ACC112 (cell line): ENCODE results near the gene SOCS3.

Source experiments
- H2AFZ ChIP-seq: fragments of 200-600 bp; sonication (generic); one replicate; pipeline ENCODE4 v1.6.0; 2017; ENCODE audit warnings: antibody characterized with exemption, low read length; ENCODE audit not compliant: unreplicated experiment
- H3K27ac ChIP-seq: fragments of 200-600 bp; sonication (generic); 2 replicates; pipeline ENCODE4 v1.5.1; 2014; ENCODE audit warnings: low read depth, mild to moderate bottlenecking, antibody characterized with exemption, low read length, moderate library complexity
- H3K27me3 ChIP-seq: fragments of 200-600 bp; sonication (generic); 2 replicates; pipeline ENCODE4 v1.6.1; 2014; ENCODE audit warnings: mild to moderate bottlenecking, antibody characterized with exemption, low read length, moderate library complexity, mixed read lengths; ENCODE audit not compliant: insufficient read depth
- H3K36me3 ChIP-seq: fragments of 200-600 bp; sonication (generic); 2 replicates; pipeline ENCODE4 v1.6.1; 2016; ENCODE audit warnings: mild to moderate bottlenecking, antibody characterized with exemption, low read length, moderate library complexity, mixed read lengths; ENCODE audit not compliant: insufficient read depth
- H3K4me1 ChIP-seq: fragments of 200-600 bp; sonication (generic); one replicate; pipeline ENCODE4 v1.6.1; 2016; ENCODE audit warnings: low read length, mixed read lengths; ENCODE audit not compliant: insufficient read depth, unreplicated experiment, control insufficient read depth
- H3K4me3 ChIP-seq: fragments of 200-600 bp; sonication (generic); 2 replicates; pipeline ENCODE4 v1.5.1; 2014; ENCODE audit warnings: mild to moderate bottlenecking, low read depth, low read length
- H3K79me2 ChIP-seq: fragments of 200-600 bp; sonication (generic); one replicate; pipeline ENCODE4 v1.6.0; 2016; ENCODE audit warnings: low read length; ENCODE audit not compliant: control insufficient read depth, unreplicated experiment, insufficient read depth

The SOCS3 gene

GRCh38 chr17:78367193-78367592 is 7.3 kb upstream of the SOCS3 start:
- Histone ChIP-seq H3K79me2 (no peaks in the 10 kb centered on the region), H3K36me3 (no peaks in the 10 kb centered on the region), H3K4me1 (no peaks in the 10 kb centered on the region), H2AFZ (no peak overlapping the region), H3K27me3 (no peaks in the 10 kb centered on the region), H3K4me3 (no peak overlapping the region), H3K27ac (no peak overlapping the region)

DNA sequence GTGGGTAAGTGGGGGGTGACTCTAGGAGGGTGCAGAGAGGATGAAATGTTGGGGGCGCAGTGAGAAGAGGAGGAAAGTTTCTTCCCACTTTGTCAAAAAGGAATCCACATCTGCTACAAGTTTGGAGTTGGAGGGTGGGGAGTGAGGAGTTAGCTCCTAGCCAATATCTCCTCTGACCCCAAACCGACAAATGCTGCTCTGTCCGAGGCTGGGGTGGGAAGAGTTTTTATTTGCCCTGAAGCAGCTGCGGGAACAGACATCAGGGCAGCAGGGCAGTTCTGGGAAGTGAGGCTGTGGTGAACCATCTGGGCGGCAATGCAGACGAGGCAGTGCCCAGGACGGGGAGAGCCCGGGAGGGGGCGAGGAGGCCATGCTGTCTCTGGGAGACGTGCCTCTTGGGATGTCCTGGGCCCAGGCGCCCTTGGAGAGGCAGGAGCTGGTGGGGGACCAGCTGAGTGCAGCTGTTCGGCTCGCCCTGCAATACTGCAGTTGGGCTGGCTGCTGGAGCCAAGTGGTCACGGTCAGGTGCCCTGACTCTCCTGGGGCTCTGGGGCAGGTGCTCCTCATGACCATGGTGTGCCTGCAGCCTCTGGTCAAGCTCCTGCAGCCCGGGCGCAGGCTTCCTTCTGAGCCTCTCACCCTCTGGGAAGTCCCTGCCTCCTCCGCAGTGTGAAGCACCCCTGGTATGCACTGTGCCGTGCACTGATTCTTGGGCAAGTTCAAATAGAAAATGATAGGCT is 6.4 kb upstream of the SOCS3 start:
- Histone ChIP-seq H3K27ac (no peak overlapping the region), H3K4me3 (no peak overlapping the region), H3K79me2 (no peaks in the 10 kb centered on the region), H3K36me3 (no peaks in the 10 kb centered on the region), H2AFZ (no peak overlapping the region), H3K4me1 (no peaks in the 10 kb centered on the region), H3K27me3 (no peaks in the 10 kb centered on the region)

- no peaks in the 10 kb centered on the region for H3K4me1 ChIP-seq
- H3K27ac ChIP-seq, result no peak overlapping the region
- no peak overlapping the region for H2AFZ ChIP-seq
- no peak overlapping the region for H3K4me3 ChIP-seq
- no peaks in the 10 kb centered on the region for H3K79me2 ChIP-seq
- H3K36me3 ChIP-seq, result no peaks in the 10 kb centered on the region
- H3K27me3 ChIP-seq, result no peaks in the 10 kb centered on the region
Observed at GRCh38 chr17:78365561-78366108, 5.8 kb upstream of the SOCS3 start.

DNA sequence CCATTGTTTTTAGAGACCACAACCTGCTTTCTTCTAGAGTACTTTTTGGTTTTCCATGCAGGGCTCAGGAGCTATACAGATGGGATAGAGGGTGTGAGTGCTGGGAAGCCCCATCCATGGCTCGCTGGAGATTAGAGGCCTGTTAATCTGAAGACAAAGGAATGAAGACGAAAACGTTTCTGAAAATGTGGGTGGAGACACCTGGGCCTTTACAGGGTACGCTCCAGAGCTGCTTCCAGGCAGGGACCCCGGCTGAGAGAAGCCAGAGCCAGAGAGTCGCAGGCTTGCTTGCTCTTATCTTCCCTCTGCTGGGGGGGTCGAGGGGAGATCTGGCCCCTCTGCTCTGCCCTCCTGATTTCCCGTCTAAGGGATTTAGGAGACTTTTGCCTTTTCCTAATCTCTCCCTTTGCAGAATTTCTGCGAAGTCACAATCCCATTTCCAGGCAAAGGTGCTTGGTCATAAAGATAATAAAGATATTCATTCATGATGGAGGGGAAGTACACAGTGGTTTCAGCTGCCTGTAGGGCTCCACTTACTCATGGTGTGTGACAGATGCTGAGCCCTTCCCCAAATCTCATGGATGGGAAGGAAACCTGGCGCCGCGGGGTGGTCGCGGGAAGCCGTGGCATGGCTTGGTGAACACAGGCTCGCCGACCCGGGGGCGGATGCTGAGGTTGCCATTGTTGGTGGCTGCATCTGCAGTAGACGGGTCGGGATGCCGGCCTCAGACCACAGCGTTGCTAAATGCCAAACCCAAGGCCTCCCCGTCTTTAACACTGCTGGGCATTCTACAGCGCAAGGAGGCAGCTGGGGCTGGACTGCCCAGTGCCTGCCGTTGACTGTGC is 4.8 kb upstream of the SOCS3 start:
- Histone ChIP-seq H3K27me3 (no peaks in the 10 kb centered on the region), H3K79me2 (peaks cover 2% of the 10 kb centered on the region), H3K4me1 (no peaks in the 10 kb centered on the region), H3K36me3 (no peaks in the 10 kb centered on the region), H3K4me3 (no peak overlapping the region), H3K27ac (no peak overlapping the region), H2AFZ (no peak overlapping the region)

DNA sequence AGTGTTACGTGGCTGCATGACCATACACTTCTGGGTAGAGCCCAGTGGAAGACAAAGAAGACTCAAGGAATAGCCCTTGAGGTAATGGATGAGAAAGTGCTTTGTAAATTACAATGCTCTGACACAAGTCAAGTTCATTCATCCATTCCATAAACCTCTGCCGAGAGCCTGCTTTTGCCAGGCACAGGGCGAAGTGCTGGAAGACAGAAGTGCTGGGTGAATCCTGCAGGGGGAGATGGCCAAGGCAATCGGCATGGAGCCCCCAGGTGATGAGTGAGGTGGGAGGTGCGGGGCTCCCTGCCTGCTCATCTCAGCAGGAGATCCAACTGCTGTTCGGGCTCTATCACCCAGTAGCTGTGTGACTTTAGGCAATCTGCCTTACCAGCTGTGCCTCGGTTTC is 2.8 kb upstream of the SOCS3 start:
- Histone ChIP-seq H3K36me3 (peaks cover 6% of the 10 kb centered on the region; the same call in 1 of the 2 replicates), H3K27ac (no peak overlapping the region), H3K79me2 (peaks cover 22% of the 10 kb centered on the region), H3K4me3 (no peak overlapping the region), H3K4me1 (no peaks in the 10 kb centered on the region), H3K27me3 (no peaks in the 10 kb centered on the region), H2AFZ (no peak overlapping the region)

GRCh38 chr17:78362232-78362631 is 2.4 kb upstream of the SOCS3 start:
- no peaks in the 10 kb centered on the region for H3K27me3 ChIP-seq
- no peak overlapping the region for H2AFZ ChIP-seq
- H3K79me2 ChIP-seq, result peaks cover 26% of the 10 kb centered on the region
- no peaks in the 10 kb centered on the region for H3K4me1 ChIP-seq
- no peak overlapping the region for H3K4me3 ChIP-seq
- H3K27ac ChIP-seq, result no peak overlapping the region
- H3K36me3 ChIP-seq, result peaks cover 8% of the 10 kb centered on the region; the same call in 1 of the 2 replicates

DNA sequence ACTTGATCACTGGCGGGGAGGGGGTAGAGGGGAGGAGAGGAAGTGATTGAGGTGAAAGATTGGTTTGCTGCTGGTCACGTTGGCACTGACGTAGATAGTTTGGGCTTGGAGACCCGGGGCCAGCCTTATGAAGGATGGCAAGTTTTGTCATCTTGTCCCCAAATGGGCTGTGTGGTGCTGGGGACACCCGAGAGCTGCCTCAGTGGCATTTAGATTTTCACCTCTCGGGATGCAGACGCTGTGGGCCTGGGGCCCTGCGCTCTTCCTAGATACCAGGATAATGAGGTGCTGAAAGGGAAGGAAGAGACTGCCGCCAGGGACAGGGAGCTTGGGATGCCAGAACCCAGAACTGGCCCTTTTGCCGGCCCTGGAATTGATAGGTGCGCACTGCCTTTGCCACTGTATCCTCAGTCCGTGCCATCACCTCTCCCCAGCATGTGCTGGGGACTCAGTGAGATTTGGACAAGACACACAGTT is 1.4 kb upstream of the SOCS3 start:
- H3K4me1 ChIP-seq, result peaks cover under 1% of the 10 kb centered on the region
- H2AFZ ChIP-seq, result no peak overlapping the region
- H3K4me3 ChIP-seq, result no peak overlapping the region
- H3K79me2 ChIP-seq, result peaks cover 33% of the 10 kb centered on the region
- no peaks in the 10 kb centered on the region for H3K27me3 ChIP-seq
- no peak overlapping the region for H3K27ac ChIP-seq
- peaks cover 8% of the 10 kb centered on the region; the same call in 1 of the 2 replicates for H3K36me3 ChIP-seq

GRCh38 chr17:78360371-78361224 is 721 bp upstream of the SOCS3 start:
- no peak overlapping the region for H2AFZ ChIP-seq
- peak overlapping the region; percentile 54; the same call in 1 of the 2 replicates for H3K27ac ChIP-seq
- H3K36me3 ChIP-seq, result peaks cover 8% of the 10 kb centered on the region; the same call in 1 of the 2 replicates

GRCh38 chr17:78359321-78359996 is 418 bp downstream of the SOCS3 start:
- Histone ChIP-seq H3K27ac (peak overlapping the region; percentile 87), H3K79me2 (peaks cover 42% of the 10 kb centered on the region), H3K4me3 (peak overlapping the region; percentile 97), H3K27me3 (no peaks in the 10 kb centered on the region), H3K4me1 (peaks cover 18% of the 10 kb centered on the region), H3K36me3 (peaks cover 8% of the 10 kb centered on the region; the same call in 1 of the 2 replicates), H2AFZ (no peak overlapping the region)

More at GRCh38 chr17:78360371-78361224, 721 bp upstream of the SOCS3 start:
- Histone ChIP-seq H3K4me1 (peaks cover 8% of the 10 kb centered on the region), H3K4me3 (peak overlapping the region; percentile 97), H3K79me2 (peaks cover 40% of the 10 kb centered on the region), H3K27me3 (no peaks in the 10 kb centered on the region)
